HG03159 (cell line): ENCODE results near the gene INTS2.

Source experiments
- ATAC-seq: cut with Tn5 transposase; IDR thresholded peaks from one replicate; pipeline ENCODE4 v1.9.1; 2021; ENCODE audit warnings: mild to moderate bottlenecking, moderate library complexity; ENCODE audit not compliant: unreplicated experiment

INTS2 gene

DNA sequence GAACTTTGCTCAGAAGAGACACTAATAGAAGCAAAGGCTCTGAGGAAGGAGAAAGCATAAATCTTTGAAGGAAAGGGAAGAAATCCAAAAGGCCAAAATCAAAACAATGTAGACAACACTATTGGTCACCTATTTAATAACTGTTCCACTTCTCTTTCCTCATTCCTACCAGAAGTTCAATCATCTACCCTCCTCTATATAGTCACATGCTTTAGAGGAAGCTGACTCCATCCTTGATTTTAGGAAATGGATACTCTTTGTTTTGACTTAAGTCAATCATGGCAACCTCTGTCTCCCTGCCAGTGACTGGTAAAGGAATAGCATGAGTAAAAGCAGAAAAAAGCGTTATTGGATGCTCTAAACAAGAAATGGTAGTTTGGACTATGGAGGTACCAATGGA is 71.7 kb downstream of the INTS2 start:
- no peak for ATAC-seq

DNA sequence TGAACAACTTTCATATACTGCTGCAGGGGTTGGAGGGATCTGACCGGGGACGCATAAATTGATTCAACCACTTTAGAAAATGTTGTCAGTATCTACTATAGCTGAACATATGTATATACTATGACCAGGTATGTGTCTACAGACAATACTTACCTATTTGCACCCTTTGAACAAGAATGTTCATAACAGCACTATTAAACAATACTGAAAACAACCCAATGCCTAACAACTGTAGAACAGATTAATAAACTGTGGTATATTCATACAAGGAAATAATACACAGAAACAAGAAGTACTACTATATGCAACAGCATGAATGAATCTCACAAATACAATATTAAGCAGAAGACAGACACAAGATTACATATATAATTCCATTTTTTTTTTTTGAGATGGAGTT is 74.9 kb downstream of the INTS2 start:
- ATAC-seq, result no peak

DNA sequence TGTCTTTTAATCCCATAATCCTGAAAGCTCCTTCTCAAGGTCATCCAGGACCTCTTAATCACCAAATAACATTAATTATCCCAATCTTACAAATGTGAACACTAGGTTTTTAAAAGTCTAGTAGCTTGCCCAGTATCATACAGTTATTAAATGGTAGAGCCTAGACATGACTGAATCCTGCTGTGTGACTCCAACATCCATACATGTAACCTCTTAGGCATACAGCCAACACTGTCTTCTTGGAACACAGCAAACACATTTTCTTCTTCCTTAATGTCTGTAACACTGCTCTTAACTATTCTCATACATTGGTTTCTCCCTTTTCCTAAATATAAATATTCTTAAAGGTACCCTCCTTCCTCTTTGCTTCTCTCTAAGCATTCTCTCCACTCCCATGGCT is 78.1 kb downstream of the INTS2 start:
- ATAC-seq, result no peak

DNA sequence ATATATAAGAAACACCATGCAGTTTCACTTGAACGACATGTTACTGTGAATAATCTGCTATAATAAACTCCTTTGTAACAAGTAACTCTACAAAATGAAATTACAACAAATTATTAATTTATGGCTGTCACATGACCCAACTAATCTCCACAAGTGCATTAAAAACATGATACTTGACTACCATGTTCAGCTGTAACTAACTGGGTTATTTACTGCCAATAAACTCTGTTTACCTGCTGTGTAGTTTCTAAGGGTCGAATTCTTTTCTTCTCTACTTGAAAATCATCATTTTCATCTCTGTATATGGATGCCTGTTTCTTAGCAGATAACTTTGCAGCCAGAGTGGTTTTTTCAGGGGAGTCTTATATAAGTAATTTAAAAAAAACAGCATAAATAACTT is 78.9 kb downstream of the INTS2 start:
- ATAC-seq, result no peak

DNA sequence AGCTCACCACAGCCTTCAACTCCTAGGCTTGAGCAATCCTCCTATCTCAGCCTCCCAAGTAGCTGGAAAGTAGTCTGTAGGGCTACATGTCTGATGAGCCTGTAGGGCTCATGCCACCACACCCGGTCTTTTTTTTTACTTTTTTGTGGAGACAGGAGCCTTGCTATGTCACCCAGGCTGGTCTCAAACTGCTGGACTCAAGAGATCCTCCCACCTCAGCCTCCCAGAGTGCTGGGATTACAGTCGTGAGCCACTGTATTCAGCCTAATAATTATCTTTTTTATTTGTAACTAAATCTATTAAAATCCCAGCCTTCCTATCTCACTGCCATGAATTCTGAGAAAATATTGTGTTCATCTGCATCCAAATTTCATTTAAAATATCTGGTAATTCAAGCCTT is 79.5 kb downstream of the INTS2 start:
- ATAC-seq, result no peak

DNA sequence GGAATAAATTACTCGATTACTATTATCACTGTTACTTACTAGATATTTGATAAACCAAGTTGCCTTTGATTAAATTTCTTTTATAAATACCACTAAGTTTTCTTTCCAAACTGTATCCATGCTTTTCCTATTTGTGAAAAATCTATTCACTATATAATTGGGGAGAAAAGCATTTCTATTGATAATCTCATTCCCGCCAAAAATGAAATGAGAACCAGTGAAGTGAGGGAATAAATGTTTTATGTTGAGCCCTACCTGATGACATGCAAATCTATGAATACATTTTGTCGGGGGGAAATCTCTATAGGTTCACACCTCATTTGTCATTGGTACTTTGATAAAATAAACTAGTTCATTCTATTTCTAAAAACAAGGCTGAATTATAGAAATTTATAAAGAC is 80.1 kb downstream of the INTS2 start:
- no peak for ATAC-seq

DNA sequence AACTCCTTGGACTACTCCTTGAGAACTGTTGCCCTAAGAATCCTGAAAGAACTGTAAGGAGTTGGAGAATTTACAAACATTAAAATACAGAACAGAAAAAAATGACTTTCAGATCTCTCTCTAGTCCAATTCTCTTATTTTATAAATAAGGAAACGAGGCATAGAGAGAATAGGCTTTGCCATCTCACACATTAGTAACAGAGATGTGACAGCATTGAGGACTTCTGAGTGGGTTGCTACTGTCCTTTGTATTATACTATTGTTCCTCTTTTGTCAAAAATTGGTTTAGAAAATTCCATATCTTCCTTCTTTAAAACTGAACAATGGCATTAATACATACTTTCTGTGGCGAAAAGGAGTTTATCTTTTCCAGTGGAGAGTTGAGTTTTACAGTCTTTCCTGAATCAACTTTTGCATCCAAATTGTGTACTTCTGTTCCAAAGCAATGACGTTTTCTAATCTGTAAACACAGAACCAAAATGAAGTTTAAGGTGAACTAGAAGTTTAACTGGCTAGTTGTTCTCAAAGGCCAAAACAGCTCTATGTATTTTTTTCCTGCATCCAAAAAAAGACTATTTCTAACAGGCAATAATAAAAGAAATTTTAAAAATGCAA is 80.9 kb downstream of the INTS2 start:
- no peak for ATAC-seq

DNA sequence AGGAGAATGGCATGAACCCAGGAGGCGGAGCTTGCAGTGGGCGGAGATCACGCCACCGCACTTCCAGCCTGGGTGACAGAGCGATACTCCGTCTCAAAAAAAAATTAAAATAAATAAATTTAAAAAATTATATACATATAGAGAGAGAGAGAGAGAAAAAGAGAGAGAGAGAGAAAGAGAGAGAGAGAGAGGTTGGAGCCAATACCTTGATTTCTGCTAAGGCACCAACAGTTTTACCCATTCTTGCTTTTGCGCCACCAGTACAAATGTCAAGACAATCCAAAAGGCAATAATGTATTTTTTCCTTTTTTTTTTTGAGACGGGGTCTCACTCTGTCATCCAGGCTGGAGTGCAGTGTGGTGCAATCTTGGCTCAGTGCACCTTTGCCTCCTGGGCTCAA is 81.7 kb downstream of the INTS2 start:
- ATAC-seq, result no peak

DNA sequence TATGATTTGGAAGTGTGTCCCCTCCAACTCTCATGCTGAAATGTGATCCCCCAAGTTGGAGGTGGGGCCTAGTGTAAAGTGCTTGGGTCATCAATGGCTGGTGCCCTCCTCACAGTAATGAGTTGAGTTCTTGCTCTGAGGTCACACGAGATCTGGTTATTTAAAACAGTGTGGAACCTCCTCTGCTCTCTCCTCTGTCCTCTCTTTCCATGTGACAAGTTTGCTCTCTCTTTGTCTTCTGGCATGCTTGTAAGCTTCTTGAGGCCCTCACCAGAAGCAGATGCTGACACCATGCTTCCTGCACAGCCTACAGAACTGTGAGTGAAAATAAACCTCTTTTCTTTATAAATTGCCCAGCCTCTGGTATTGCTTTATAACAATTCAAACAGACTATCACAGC is 84.3 kb downstream of the INTS2 start:
- ATAC-seq, result no peak

DNA sequence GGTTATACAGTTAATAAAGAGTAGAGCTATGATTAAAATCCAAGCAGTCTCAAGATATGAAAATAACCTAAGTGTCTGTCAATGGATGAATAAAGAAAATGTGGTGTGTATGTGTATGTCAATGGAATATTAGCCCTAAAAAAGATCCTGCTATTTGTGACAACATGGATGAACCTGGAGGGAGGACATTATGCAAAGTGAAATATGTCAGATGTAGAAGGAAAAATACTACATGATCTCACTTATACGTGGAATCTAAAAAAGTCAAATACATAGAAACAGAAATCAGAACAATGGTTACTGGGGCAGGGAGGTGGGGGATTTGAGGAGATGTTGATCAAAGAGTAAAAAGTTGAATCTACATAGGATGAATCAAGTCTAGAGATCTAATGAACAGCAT is 84.9 kb downstream of the INTS2 start:
- no peak for ATAC-seq

DNA sequence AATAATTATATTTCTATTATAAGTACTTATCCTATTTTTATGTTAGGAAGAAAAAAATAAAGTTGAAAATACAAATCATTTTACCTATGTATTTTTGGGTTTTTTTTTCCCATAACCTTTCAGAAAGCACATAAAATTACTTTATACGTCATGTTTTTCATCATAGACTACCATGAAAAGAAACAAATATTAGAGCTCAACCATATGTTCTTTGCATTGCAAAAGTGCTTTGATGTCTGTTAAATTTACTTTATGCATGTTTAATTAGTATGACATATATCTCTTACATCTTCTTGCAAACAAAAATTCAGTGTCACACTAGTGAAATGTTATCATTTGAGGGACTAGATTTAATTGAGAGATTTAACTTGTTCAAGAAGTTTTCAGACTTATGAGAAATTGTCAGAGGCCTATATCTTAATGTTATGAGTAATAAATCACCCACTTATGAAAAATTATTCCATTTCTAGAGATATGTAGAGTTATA is 88.4 kb downstream of the INTS2 start:
- ATAC-seq, result no peak

DNA sequence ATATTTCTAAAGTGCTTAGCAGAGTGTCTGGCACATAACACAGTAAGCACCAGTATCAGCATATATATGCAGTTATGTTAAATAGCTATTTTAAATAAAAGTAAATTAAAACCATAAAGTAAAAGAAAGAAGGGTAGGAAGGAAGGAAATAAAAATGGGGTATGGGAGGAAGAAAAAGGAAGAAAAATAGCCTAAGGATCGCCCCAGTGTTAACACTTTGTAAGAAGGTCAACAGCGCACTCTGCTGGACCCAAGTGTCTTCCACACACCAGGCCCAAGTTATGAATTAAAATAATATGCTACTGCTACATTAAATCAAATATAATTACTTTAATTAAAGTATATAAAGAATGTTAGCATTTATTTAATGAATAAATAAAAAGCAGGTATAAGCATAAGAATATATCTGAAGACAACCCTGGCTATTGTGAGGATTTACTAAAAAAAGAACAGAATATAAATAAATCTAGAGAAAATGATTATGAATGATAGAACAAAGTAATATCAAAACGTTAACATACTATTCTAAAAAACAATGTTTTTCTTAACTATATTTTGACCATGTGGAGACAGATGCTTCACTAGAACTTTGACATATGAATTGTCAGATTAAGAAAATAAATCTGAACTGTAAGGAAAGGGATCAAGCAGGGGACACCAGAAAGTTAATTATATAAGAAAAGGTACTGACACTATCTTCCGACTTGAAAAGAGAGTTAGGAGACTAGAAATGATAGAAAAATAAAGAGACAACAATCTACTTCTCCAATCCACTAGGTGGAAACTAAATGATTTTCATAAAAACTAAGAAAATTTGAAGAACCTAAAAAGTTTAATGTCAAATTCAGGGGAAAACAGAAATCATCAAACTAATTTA is 90.4 kb downstream of the INTS2 start:
- ATAC-seq, result no peak

DNA sequence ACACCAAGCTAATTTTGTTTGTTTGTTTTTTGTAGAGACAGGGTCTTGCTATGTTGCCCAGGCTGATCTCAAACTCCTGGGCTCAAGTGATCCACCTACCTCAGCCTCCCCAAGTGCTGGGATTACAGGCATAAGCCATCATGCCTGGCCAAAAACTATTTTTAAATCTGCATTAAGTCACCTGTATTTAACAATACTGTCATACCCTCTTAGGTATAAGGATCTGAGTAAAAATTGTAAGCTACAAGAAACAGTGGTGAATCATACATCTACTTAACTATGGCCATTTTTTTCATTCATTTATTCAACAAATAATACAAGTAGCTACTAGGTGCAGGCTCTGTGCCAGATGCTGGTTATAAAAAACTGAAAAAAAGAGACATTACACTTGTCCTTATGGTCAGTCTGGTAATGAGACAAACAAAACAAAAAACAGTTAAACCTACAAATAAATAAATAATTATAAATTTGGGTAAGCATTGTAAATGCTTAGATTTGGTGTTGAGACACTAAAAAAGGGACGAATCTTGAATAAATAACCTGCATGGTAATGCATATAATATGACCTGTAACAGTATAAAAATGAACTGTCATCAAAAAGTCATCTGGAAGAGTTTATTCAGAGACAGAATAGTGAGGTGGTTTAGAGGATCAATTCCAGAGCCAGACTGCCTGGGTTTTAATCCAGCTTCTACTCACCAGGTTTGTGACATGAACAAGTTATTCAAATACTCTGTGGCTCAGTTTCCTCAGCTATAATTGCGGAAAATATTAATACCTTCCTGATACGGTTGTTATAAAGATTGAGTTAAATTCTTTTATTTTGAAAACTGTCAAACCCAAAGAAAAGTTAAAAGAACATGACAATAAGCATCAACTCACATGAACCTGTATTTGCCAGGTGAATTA is 91.3 kb downstream of the INTS2 start:
- ATAC-seq, result no peak

DNA sequence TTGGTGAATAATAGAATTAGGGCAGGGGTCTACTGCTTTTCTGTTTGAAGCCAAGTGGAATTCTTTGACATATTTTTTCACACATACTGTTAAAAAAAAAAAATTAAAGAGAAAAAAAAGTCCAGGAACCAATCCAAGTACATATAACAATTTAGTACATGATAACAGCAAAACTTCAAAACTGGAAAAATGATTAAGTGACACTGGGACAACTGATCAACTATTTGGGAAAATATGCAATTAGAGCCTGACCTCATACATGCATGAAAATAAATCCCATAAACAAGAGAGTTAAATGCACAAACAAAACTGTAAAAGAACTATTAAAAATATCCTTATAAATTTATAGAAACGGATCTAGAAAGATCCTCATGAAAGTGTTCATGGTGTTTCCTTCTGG is 92.2 kb downstream of the INTS2 start:
- no peak for ATAC-seq

DNA sequence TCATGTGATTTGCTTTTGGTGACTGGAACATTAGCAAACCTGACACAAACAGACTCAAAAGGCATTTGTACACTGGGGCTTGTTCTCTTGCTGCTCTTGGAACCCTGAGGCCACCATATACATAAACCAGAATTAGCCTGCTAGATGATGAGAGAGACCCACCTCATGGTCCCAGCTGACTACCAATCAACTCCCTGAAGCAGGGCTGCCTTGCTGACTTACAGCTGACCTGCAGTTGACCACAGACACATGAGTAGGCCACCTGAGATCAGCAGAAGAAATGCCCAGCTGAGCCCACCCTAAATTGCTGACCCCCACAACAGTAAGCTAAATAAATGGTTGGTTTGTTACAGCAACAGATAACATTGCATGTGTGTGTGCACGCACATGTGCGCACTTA is 93.2 kb downstream of the INTS2 start:
- ATAC-seq, result no peak

DNA sequence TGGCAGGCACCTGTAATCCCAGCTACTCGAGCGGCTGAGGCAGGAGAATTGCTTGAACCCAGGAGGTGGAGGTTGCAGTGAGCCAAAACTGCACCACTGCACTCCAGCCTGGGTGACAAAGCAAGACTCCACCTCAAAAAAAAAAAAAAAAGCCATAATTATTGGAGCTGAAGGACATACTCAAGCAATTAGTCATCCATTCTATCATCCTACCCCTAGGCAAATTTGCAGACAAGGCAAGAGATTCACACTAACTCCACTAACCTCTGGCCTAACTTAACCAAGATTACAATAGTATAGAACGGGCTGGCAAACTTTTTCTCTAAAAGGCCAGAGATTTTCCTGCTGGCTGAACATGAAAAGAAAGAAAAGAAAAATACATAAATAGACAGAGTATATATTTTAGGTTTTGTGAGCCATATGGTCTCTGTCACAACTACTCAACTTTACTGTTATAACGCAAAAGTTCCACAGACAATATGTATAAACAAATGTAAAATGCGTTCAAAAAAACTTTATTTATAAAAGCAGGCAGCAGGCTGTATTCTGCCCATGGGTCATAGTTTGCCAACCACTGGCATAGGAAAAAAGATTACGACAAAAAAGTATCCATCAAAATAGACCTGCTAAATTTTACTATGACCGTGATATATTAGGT is 94.1 kb downstream of the INTS2 start:
- ATAC-seq, result no peak

DNA sequence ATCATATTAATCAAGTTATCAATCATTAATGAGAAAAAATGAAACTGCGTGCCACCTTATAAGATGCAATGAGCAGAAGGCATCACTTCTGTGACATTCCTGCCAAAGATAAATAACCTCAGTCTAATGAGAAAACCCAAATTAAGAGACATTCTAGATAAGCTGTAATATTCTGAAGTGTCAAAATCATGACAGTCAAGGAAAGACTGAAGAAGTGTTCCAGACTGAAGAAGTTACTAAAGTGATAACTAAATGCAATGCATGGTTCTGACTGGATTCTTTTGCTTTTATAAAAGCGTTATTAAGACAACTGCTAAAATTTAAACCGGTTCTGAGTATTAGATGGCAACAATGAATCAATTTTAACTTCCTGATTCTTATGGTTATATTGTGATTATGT is 95.3 kb downstream of the INTS2 start:
- ATAC-seq, result no peak

DNA sequence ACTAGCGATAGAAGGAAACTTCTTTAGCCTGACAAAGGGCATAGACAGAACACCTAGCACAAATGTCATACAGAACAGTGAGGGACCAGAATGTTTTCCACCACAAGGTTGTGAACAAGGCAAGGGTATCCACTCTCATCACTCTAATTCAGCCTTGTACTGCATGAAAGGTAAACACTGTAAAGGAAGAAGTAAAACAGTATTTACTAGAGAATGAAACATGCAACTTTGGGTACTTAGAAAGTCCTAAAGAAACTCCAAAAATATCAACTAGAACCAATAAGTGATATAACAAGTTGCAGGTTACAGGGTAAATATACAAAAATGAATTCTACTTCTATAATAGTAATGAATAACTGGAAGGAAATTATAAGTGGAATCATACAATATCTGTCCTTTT is 96.7 kb downstream of the INTS2 start:
- ATAC-seq, result no peak

DNA sequence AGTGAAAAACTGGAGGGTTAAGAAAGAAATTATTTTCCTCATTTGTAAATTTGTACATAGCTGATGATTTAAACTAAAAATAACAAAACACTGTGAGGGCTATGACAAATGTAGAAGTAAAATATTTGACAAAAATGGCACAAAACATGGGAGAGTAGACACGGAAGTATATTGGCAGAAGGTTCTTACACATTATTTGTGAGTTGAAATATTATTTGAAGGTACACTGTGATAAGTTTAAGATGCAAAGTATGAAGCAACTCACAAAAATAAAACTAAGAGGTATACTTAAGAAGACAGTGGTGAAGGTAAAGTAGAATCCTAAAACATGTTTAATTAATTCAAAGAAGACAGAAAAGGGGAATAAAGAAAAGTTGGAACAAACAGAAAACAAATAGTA is 99.1 kb downstream of the INTS2 start:
- ATAC-seq, result no peak

DNA sequence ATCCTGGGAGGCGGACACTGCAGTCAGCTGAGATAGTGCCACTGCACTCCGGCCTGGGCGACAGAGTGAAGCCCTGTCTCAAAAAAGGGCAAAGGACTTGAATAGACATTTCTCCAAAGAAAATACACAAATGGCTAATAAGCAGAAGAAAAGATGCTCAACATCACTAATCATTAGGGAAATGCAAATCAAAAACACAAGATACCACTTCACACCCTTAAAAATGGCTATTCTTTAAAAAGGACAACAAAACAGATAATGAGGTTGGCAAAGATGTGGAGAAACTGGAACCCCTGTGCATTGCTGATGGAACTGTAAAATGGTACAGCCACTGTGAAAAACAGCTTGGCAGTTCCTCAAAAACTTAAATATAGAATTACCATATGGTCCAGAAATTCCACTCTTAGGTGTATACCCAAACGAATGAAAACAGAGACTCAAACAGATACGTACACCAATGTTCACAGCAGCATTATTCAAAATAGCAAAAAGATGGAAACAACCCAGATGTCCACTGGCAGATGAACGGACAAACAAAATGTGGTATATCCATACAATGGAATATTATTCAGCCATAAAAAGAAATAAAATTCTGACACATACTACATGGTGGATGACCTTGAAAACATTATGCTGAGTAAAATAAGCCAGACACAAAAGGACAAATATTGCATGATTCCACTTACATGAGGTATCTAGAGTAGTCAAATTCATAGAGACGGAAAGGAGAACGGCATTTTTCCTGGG is 100.0 kb downstream of the INTS2 start:
- ATAC-seq, result no peak
